H1 (cell line): ENCODE measurements around the gene IP6K3. TPM values are rescaled to one million over a fixed set of nuclear protein-coding genes. Genes with fewer than 3 reads are reported as not detected.

Experiments used
- CTCF ChIA-PET: fragments of 300-600 bp; sonication (Branson Sonifier 250); formaldehyde crosslinking; loops from one replicate; lab custom pipeline; 2021; ENCODE audit not compliant: partially characterized antibody; lab: Charles Lee
- POLR2A ChIA-PET: fragments of 300-600 bp; sonication (Branson Sonifier 250); formaldehyde crosslinking; loops from one replicate; lab custom pipeline; 2021; ENCODE audit warnings: inconsistent platforms; ENCODE audit not compliant: partially characterized antibody; lab: Charles Lee
- DNase-seq, 2 experiments: peaks; one replicate each; pipeline versions ENCODE4 v3.0.0 to v3.0.0-alpha.2; 2010 to 2022; ENCODE audit warnings: low spot score in 2 of 2, low read depth in 1 of 2, mixed read lengths in 1 of 2
- FAIRE-seq: peaks from 2 replicates; lab custom pipeline; 2011; peaks lifted over from hg19 to GRCh38; lab: Jason Lieb, UNC
- H2AFZ ChIP-seq: 2 replicates; pipeline ENCODE4 v1.8.1; 2012; ENCODE audit warnings: low read length, inconsistent platforms
- H2AK5ac ChIP-seq: 2 replicates; pipeline ENCODE4 v1.6.1; 2013; ENCODE audit warnings: low read depth, low read length
- H2BK120ac ChIP-seq: replicated peaks from 2 replicates; pipeline ENCODE3; 2013; ENCODE audit warnings: low read depth, low read length, inconsistent platforms
- H2BK12ac ChIP-seq: 2 replicates; pipeline ENCODE4 v1.6.1; 2013; ENCODE audit warnings: low read depth, low read length
- H2BK15ac ChIP-seq: 2 replicates; pipeline ENCODE4 v1.6.1; 2013; ENCODE audit warnings: low read length
- H2BK20ac ChIP-seq: 2 replicates; pipeline ENCODE4 v1.6.1; 2013; ENCODE audit warnings: low read length
- H2BK5ac ChIP-seq: 2 replicates; pipeline ENCODE4 v1.6.1; 2013; ENCODE audit warnings: low read depth, low read length
- H3K14ac ChIP-seq: 2 replicates; pipeline ENCODE4 v1.6.1; 2013; ENCODE audit warnings: inconsistent platforms; ENCODE audit not compliant: insufficient read length
- H3K18ac ChIP-seq: 2 replicates; pipeline ENCODE4 v1.6.1; 2013; ENCODE audit warnings: low read length; ENCODE audit errors: extremely low read depth
- H3K23ac ChIP-seq: 2 replicates; pipeline ENCODE4 v1.6.1; 2013; ENCODE audit warnings: inconsistent platforms; ENCODE audit not compliant: insufficient read length
- H3K23me2 ChIP-seq: 2 replicates; pipeline ENCODE4 v1.6.1; 2013; ENCODE audit warnings: low read depth, low read length
- H3K27ac ChIP-seq: 2 replicates; pipeline ENCODE4 v1.6.1; 2011; ENCODE audit warnings: low read depth, low read length, inconsistent platforms
- H3K27me3 ChIP-seq, 4 experiments: replicated peaks in 1 of 4; 1 replicate in 1 of 4; 2 replicates in 3 of 4; pipeline versions ENCODE4 v1.6.1 to v1.8.1; 2011 to 2013; ENCODE audit warnings: low read length in 3 of 4, mild to moderate bottlenecking in 3 of 4, inconsistent platforms in 2 of 4, mixed read lengths in 2 of 4, moderate library complexity in 1 of 4; ENCODE audit not compliant: control insufficient read depth in 3 of 4, insufficient read depth in 3 of 4; ENCODE audit errors: extremely low read depth in 1 of 4
- H3K36me3 ChIP-seq, 4 experiments: 2 replicates each; pipeline versions ENCODE4 v1.6.1 to v1.8.1; 2011 to 2013; ENCODE audit warnings: mild to moderate bottlenecking in 4 of 4, low read length in 3 of 4, moderate library complexity in 2 of 4, control low read depth in 1 of 4, inconsistent platforms in 1 of 4; ENCODE audit not compliant: insufficient read depth in 4 of 4, control insufficient read depth in 2 of 4
- H3K4ac ChIP-seq: replicated peaks from 2 replicates; pipeline ENCODE3; 2013; ENCODE audit warnings: low read length, low read depth, mixed read lengths, inconsistent platforms; ENCODE audit not compliant: insufficient read length
- H3K4me1 ChIP-seq, 4 experiments: replicated peaks in 1 of 4; 1 replicate in 1 of 4; 2 replicates in 3 of 4; pipeline versions ENCODE4 v1.6.1 to v1.8.1; 2011 to 2013; ENCODE audit warnings: low read length in 3 of 4, inconsistent platforms in 2 of 4, mixed read lengths in 1 of 4; ENCODE audit not compliant: insufficient read depth in 4 of 4, control insufficient read depth in 3 of 4
- H3K4me2 ChIP-seq, 2 experiments: 2 replicates each; pipeline versions ENCODE4 v1.6.1 to v1.8.1; 2011 to 2013; ENCODE audit warnings: low read depth in 2 of 2, low read length in 2 of 2, control low read depth in 1 of 2, inconsistent platforms in 1 of 2, mild to moderate bottlenecking in 1 of 2; ENCODE audit not compliant: insufficient read depth in 1 of 2
- H3K4me3 ChIP-seq, 4 experiments: fragments of 200-600, 300-600 bp in 1 of 4; sonication (generic), shearing (Covaris generic), sonication (Bioruptor Twin) in 1 of 4; 2 replicates each; pipeline versions ENCODE4 v1.5.1 to v1.8.1; 2011 to 2016; ENCODE audit warnings: low read length in 4 of 4, low read depth in 3 of 4, control low read depth in 2 of 4, inconsistent platforms in 2 of 4, mild to moderate bottlenecking in 2 of 4, mixed read lengths in 1 of 4, moderate library complexity in 1 of 4; ENCODE audit not compliant: insufficient read depth in 2 of 4; ENCODE audit errors: extremely low read depth in 1 of 4
- H3K56ac ChIP-seq: replicated peaks from 2 replicates; pipeline ENCODE3; 2013; ENCODE audit warnings: low read depth, mild to moderate bottlenecking, mixed read lengths, low read length, inconsistent platforms; ENCODE audit not compliant: insufficient read length
- H3K79me1 ChIP-seq: 2 replicates; pipeline ENCODE4 v1.6.1; 2013; ENCODE audit warnings: low read depth, low read length, control low read depth
- H3K79me2 ChIP-seq, 2 experiments: 2 replicates each; pipeline versions ENCODE4 v1.6.1 to v1.8.1; 2012 to 2013; ENCODE audit warnings: low read length in 2 of 2, mild to moderate bottlenecking in 2 of 2, inconsistent platforms in 1 of 2; ENCODE audit not compliant: insufficient read depth in 2 of 2, control insufficient read depth in 1 of 2
- H3K9ac ChIP-seq, 4 experiments: replicated peaks in 1 of 4; 1 replicate in 1 of 4; 2 replicates in 3 of 4; pipeline versions ENCODE4 v1.6.1 to v1.8.1; 2011 to 2013; ENCODE audit warnings: low read depth in 3 of 4, low read length in 3 of 4, control low read depth in 2 of 4, mild to moderate bottlenecking in 2 of 4, moderate library complexity in 2 of 4, inconsistent platforms in 1 of 4; ENCODE audit errors: extremely low read depth in 1 of 4
- H3K9me3 ChIP-seq, 2 experiments: 2 replicates each; pipeline versions ENCODE4 v1.6.1 to v1.8.1; 2012 to 2013; ENCODE audit warnings: mild to moderate bottlenecking in 2 of 2, moderate library complexity in 2 of 2, control low read depth in 1 of 2, inconsistent platforms in 1 of 2, low read depth in 1 of 2, low read length in 1 of 2, mixed read lengths in 1 of 2; ENCODE audit not compliant: insufficient read depth in 2 of 2
- H4K20me1 ChIP-seq, 2 experiments: replicated peaks in 1 of 2; 2 replicates each; pipeline versions ENCODE3 to v1.8.1; 2011 to 2013; ENCODE audit warnings: inconsistent platforms in 2 of 2, low read length in 2 of 2, mild to moderate bottlenecking in 1 of 2; ENCODE audit not compliant: insufficient read depth in 2 of 2, control insufficient read depth in 1 of 2
- H4K5ac ChIP-seq: 2 replicates; pipeline ENCODE4 v1.6.1; 2013; ENCODE audit warnings: low read length, low read depth, mixed read lengths, inconsistent platforms; ENCODE audit not compliant: insufficient read length
- H4K8ac ChIP-seq: 2 replicates; pipeline ENCODE4 v1.8.0; 2013; ENCODE audit warnings: mild to moderate bottlenecking, moderate library complexity, low read length, inconsistent platforms; ENCODE audit not compliant: insufficient read depth; ENCODE audit errors: extremely low read depth
- H4K91ac ChIP-seq: replicated peaks from 2 replicates; pipeline ENCODE3; 2013; ENCODE audit warnings: low read length, mixed read lengths, inconsistent platforms; ENCODE audit not compliant: insufficient read length
- CEBPB ChIP-seq: IDR thresholded peaks from 2 replicates; pipeline ENCODE4 v1.6.1; 2012; ENCODE audit warnings: low read depth, low read length
- FOSL1 ChIP-seq: IDR thresholded peaks from 2 replicates; pipeline ENCODE4 v1.6.1; 2011; ENCODE audit warnings: mild to moderate bottlenecking, low read depth, low read length, moderate library complexity; ENCODE audit not compliant: insufficient read depth
- HDAC6 ChIP-seq: IDR thresholded peaks from one replicate; pipeline ENCODE4 v1.7.1; 2012; ENCODE audit warnings: low read depth, mild to moderate bottlenecking, inconsistent platforms, low read length, moderate library complexity
- MAX ChIP-seq: IDR thresholded peaks from 2 replicates; pipeline ENCODE4 v1.6.1; 2012; ENCODE audit warnings: inconsistent platforms
- SIN3A ChIP-seq, 2 experiments: IDR thresholded peaks in 1 of 2; conservative IDR thresholded peaks in 1 of 2; 2 replicates each; pipeline ENCODE4 v1.6.1; 2011 to 2012; ENCODE audit warnings: low read length in 2 of 2, improper control_type of control experiment in 1 of 2, low read depth in 1 of 2, mild to moderate bottlenecking in 1 of 2
- TEAD4 ChIP-seq: IDR thresholded peaks from 2 replicates; pipeline ENCODE4 v1.6.1; 2012; ENCODE audit warnings: low read depth, low read length, inconsistent platforms, mixed read lengths
- WGBS, 2 experiments: shearing (Covaris generic) in 1 of 2; methylation state at CpG; one replicate each; pipeline versions ENCODE4 v1.1.6 to v1.1.7; 2013 to 2015; ENCODE audit warnings: low lambda C conversion rate in 2 of 2, mixed read lengths in 2 of 2, inconsistent platforms in 1 of 2, low coverage in 1 of 2, missing lambda C conversion rate in 1 of 2; ENCODE audit not compliant: insufficient replicate concordance in 2 of 2, insufficient coverage in 1 of 2, insufficient read length in 1 of 2; ENCODE audit errors: extremely low coverage in 1 of 2, missing lambda C conversion rate in 1 of 2; 5-methylcytosine and 5-hydroxymethylcytosine counted together
- polyA plus RNA-seq, 7 experiments: library from polyadenylated mRNA; depleted of rRNA in 3 of 7; stranded (reverse) in 5 of 7; unstranded in 2 of 7; fragments of >200 nt in 5 of 7; fragments of 200-250 nt in 2 of 7; gene quantifications; 1 replicate in 5 of 7; 2 replicates in 1 of 7; 4 replicates in 1 of 7; pipeline versions ENCODE4 v1.2.1 to v1.2.3, GENCODE V29; 2011 to 2013; ENCODE audit warnings: missing spikeins in 2 of 7, mixed read lengths in 2 of 7
- total RNA-seq: library from RNA; stranded (reverse); fragmentation: NEBNext Ultra II Directional; extraction: Animal tissue kit (Norgen Biotek cat#: 25700); gene quantifications from 2 replicates; pipeline ENCODE4 v1.2.1, GENCODE V29; 2021

The IP6K3 gene
- total and polyA plus RNA-seq, 2 of the 8 experiments (the other 6 are each of a cell fraction or from before 2014, with no cell fraction given) = 0.22 to 0.73 TPM

DNA sequence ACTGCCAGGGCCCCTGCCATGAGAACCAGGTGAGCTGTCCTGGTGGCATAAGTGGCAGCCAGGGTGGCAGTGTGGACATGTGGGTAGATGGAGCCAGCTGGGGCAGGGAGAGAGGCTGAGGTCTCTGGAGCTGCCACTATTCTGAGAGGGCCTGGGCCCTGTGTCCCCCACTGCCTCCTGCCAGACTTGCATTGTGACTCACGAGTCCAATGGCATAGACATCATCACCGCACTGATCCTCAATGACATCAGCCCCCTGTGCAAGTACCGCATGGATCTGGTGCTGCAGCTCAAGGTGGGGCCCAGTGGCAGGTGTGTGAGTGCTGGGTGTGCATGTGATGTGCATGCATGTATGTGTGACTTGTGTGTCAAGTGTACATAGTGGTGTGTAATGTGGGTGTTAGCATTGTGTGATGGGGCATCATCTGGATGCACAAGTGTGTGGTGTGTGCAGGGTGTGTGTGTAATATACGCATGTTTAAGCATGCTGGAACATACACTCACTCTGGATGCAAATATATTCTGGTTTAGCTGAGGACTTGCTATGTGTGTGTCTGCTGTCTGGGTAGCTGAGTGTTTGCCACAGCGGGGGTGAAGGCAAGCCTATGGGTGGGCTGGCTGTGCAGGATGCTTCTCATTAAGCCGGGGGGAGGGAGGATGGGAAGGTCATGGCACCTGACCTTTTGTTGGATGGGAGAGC is 60.3 kb downstream of the IP6K3 start:
- no peak overlapping the region for H4K5ac ChIP-seq
- H2AFZ ChIP-seq = no peak overlapping the region
- no peak overlapping the region for H2BK120ac ChIP-seq
- H3K23me2 ChIP-seq = no peaks in the 10 kb centered on the region
- H2BK15ac ChIP-seq = no peak overlapping the region
- H2BK12ac ChIP-seq = no peak overlapping the region
- no peak overlapping the region for H4K91ac ChIP-seq
- FAIRE-seq (no peak), DNase-seq (no peak)
- POLR2A ChIA-PET = interaction anchor here (1.4 to 1.8 kb wide), 2 partner anchors 10 to 11 kb away, joined by 4 to 6 read pairs; no protein-coding TSS in a partner anchor
- no peaks in the 10 kb centered on the region for H3K79me1 ChIP-seq
- H2AK5ac ChIP-seq = no peak overlapping the region
- H3K14ac ChIP-seq = no peak overlapping the region
- H3K4me1 ChIP-seq = no peaks in the 10 kb centered on the region
- no peak overlapping the region for H3K9ac ChIP-seq
- H3K4ac ChIP-seq = no peak overlapping the region
- H3K79me2 ChIP-seq = no peaks in the 10 kb centered on the region
- WGBS, 2 experiments = 84% methylated on average over 6 of the region's 6 CpGs; no CpG with 5 or more reads in 1 of the 2 experiments
- H4K8ac ChIP-seq = no peak overlapping the region
- CTCF ChIA-PET = interaction anchor here (0.5 to 2.7 kb wide), 12 partner anchors 9 to 1769 kb away, joined by 3 to 18 read pairs (median 4); no protein-coding TSS in a partner anchor
- no peak overlapping the region for H2BK5ac ChIP-seq
- no peak overlapping the region for H3K4me3 ChIP-seq
- H3K27ac ChIP-seq = no peak overlapping the region
- H3K18ac ChIP-seq = no peak overlapping the region
- H3K27me3 ChIP-seq = no peaks in the 10 kb centered on the region
- TF ChIP-seq HDAC6 (no peak), MAX (no peak), TEAD4 (no peak), FOSL1 (no peak), SIN3A (conservative IDR thresholded peaks at IDR 0.05 in 1 of 2, IDR thresholded peaks at IDR 0.05 in 1 of 2; ENCODE audit: low read depth in 1 of 2, low read length in 2 of 2) (no peak), CEBPB (no peak)
- no peak overlapping the region for H3K23ac ChIP-seq
- no peaks in the 10 kb centered on the region for H3K9me3 ChIP-seq
- H2BK20ac ChIP-seq = no peak overlapping the region
- H4K20me1 ChIP-seq = peaks cover 0 to 12% of the 10 kb centered on the region in 2 experiments
- no peak overlapping the region for H3K4me2 ChIP-seq
- H3K36me3 ChIP-seq = peaks cover 12 to 58% (median 47%) of the 10 kb centered on the region in 4 experiments; a peak in 7 of 8 replicates
- H3K56ac ChIP-seq = no peak overlapping the region
